ENCODE data around the gene CYP39A1.

The CYP39A1 gene

GRCh38 chr6:46511320-46511719, 141.3 kb downstream of the CYP39A1 start:
- no peak for DNase-seq (ENCODE audit: low read depth)

GRCh38 chr6:46510651-46511050, 142.0 kb downstream of the CYP39A1 start:
- DNase-seq (ENCODE audit: low read depth) = peak; percentile 33

- no peak for DNase-seq (ENCODE audit: low read depth)
Observed at GRCh38 chr6:46509981-46510510, 142.6 kb downstream of the CYP39A1 start.

GRCh38 chr6:46509063-46509462, 143.6 kb downstream of the CYP39A1 start:
- no peak for DNase-seq (ENCODE audit: low read depth)

GRCh38 chr6:46507426-46507825, 145.2 kb downstream of the CYP39A1 start:
- DNase-seq (ENCODE audit: low read depth) = no peak

- DNase-seq (ENCODE audit: low read depth) = no peak
Observed at GRCh38 chr6:46505693-46506512, 146.7 kb downstream of the CYP39A1 start.

GRCh38 chr6:46504242-46504641, 148.4 kb downstream of the CYP39A1 start:
- DNase-seq (ENCODE audit: low read depth) = no peak

GRCh38 chr6:46502486-46503119, 150.0 kb downstream of the CYP39A1 start:
- DNase-seq (ENCODE audit: low read depth) = no peak

GRCh38 chr6:46501136-46502089, 151.2 kb downstream of the CYP39A1 start:
- DNase-seq (ENCODE audit: low read depth) = no peak

- no peak for DNase-seq (ENCODE audit: low read depth)
Observed at GRCh38 chr6:46500382-46500781, 152.2 kb downstream of the CYP39A1 start.

Data from GM04504 (cell line).